GM19463 (cell line): ENCODE data around the gene GRAP2.

Experiments
- ATAC-seq: cut with Tn5 transposase; IDR thresholded peaks from one replicate; pipeline ENCODE4 v1.9.1; 2021; ENCODE audit warnings: mild to moderate bottlenecking, moderate library complexity; ENCODE audit not compliant: unreplicated experiment

Gene GRAP2

DNA sequence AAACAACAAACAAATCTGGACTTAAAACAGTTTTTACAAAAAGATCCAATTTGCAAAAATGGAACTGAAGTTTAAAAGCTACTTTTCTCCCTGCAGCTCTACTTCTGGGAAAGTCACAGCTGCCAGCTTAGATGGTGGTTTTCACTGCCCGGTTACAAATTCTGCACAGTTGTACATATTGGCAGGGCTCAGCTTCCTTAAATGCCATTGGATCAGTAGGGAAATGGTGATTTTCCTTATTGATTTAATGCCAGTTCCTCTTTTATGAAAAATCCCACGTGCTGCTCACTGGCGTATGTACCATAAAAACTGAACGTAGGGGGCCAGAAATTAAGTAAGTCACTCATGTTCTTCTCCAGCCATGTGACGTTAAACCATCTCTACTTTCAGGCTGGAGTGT, 22.8 kb downstream of the GRAP2 start:
- ATAC-seq, result no peak

DNA sequence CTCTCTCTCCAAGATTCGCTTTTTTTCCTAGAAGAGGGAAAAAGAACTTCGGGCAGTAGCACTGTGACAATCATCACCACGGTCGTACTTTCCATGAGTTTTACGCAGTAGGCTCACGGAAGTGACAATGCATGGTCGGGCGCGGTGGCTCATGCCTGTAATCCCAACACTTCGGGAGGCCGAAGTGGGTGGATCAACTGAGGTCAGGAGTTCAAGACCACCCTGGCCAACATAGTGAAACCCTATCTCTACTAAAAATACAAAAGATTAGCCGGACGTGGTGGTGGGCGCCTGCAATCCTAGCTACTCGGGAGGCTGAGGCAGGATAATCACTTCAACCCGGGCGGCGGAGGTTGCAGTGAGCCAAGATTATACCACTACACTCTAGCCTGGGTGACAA, 23.4 kb downstream of the GRAP2 start:
- no peak for ATAC-seq

DNA sequence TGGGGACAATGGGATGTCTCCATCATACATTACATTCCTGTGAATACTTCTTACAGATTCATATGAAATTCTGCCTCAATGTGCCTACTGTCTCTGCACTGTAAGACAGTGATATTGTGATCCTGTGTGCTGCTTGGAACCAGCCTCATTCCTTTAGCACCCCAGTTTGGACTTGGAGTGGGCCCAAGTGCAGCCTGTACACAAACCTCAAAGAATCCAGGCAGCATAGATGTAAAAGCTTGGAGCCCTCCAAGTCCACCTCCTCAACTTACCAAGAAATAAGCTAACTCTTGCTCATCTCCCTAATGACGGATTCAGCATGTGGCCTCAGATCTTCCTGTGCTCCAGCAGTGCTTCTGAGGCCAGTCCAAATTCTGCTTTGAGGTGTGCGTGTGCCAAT, 24.4 kb downstream of the GRAP2 start:
- ATAC-seq, result no peak

DNA sequence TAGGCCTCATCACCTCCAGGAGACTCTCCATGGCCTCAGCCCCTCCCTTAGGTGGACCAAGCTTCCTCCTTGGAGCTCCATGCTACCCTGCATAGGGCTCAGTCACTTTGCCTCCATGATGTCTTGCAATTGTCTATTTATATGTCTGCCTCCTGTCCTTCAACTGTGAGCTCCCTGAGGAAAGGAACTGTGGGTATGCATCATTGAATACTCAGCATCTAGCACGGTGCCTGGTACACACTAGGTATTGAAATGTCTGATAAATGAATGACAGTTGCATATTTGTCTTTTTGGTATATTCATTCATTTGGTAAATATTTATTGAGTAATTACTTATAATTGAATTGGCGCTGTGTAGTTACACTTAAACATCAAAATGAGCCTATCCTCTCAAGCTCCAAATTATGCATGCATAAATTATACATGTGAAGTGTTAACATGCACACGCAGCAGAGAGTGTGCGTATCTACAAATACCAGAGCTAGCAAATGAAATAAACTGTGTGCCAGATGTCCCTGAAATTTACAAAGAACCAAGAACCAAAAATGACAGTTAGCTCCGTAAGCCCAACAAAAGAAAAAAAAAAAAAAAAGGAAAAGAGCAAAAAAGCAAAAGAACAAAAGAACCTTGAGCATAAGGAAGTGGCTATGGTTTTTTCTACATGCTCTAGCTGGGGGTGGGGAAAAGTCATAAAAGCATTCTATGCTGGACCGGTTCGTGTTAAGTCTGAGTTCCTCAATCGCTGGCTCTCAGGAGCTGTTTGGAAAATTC, 25.2 kb downstream of the GRAP2 start:
- ATAC-seq, result no peak

DNA sequence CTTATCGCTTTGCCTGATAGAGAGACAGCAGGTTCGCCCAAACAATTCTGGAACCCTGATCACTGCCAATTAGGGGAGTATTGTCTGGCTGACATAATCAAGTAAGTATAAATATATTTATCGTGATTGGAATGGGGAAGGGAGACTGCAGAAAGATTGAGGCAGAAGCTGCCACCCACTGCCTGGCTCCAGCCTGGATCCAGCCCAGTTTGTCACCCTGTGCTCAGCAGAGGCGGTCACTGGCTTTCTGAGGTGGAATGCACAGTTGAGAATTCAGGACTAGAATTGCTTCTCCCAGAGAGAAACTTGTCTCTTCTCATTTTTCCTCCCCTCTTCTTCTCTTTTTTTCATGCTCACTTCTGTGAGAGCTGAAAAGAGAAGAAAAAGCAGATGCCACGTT, 25.9 kb downstream of the GRAP2 start:
- no peak for ATAC-seq

DNA sequence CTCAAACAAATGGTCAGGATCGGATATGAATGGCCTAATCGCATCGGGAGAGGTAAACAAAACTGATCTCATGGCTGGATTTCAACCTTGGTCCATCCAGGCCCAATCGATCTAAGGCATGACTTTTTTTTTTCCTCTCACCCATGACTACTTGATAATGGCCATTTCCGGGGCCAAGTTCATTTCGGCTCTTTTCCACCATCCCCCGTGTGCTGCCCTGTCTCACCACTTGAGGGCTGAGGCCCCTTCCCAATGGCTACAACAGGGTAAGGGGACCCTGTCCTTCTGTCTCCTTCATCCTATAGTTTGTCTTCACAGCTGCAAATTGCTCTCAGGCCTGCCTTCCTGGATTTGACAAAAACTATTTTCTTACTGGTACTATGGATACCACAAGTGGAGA, 26.7 kb downstream of the GRAP2 start:
- ATAC-seq, result no peak

DNA sequence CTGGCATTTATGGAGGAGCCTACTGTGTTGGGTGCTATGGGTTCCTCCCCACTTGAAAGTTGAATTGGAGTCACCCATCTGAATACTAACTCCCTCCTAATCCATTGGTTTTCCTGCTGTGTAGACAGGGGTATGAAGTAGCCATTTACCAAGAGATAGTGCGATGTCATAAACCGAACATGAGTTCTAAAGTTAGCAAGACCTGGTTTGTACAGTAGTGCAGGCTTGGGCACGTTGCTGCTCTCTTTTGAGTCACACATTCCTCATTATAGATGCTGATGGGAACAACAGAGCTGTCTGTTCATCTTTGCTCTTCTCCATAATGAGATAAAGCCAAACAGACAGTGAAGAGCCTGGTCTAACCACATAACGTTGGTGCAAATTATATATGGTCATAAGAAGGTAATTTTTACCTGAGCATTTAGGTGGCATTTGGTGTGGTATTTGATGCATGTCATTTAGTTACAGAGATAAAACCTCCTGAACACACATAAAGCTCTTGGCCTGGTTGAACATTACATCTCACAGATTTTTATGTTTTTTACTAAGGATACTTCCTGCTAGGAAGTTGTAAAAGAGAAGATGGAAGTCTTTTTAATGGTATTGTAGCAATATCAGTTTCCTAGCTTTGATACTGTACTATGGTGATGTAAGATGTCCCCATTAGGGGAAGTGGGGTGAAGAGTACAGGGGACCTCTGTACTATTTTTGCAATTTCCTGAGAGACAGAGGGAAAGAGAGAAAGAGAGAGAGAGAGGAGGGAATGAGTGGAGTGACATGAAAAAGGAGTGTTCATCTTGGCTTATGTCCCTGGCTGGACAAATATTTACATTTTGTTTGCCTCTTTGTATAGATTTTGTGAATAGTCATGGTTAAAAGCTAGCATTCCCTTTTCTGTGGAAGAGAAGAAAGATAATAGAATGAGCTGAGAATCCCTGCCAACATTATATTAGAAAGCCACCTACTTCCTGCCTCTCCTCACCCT, 27.9 kb downstream of the GRAP2 start:
- no peak for ATAC-seq

DNA sequence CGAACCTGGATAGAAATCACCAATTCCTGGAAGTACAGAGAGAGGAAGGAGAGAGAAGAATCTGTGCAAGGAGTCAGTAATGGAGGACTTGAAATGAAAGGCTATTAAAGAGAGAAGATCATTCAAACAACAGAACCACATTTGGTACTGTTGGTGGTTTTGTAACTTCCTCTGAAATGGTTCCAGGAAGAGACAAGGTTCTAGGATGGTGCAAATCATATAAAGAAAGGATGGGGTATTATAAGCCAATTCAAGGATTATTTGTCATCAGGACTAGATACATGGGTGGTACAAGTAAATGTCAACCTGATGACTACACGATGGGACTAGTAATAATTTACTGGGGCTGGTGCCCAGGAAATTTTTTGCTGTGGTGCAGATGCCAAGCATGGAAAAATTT, 30.4 kb downstream of the GRAP2 start:
- no peak for ATAC-seq

DNA sequence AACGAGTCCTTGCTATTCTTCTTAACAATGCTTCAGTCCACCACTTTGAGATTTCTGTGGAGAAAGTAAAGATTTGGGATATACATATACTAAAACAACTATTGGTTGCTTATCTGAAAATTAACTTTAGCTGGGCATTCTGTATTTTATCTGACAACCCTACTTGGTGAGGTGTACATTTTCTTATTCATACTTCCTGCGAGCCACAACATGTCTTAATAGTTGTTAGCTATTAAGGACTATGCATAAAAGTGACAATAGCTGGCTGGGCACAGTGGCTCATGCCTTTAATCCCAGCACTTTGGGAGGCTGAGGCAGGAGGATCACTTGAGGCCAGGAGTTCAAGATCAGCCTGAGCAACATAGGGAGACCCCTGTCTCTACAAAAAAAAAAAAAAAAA, 31.3 kb downstream of the GRAP2 start:
- no peak for ATAC-seq

DNA sequence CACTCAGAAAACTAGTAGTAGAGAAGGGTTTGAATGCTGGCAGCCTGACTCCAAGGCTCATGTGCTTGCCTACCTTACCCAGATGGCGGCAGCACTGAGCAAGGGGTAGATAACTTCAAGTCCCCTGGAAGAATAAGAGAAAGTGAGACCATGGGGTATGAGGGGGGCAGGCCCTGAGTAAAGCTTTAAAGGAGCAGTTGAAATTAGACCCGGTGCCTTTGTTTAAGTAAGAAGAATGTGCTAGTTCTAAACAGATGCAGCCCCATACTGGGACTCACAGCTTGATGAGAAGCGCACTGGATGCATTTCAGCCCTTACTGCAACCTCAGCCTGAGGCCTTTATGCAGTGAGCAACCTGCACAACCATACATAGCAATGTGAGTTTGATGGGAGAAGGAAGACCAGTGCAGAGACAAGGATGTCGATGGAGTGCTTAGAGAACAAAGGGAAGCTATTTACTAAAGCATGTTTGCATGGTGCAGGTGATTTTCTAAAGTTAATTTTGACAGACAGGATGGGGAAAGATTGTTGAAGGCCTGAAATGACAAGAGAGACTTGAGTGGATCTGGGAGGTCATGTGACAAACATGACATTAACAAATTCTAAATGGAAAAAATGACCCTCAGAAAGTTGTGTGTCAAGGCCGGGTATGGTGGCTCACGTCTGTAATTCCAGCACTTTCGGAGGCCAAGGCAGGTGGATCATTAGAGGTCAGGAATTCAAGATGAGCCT, 32.2 kb downstream of the GRAP2 start:
- no peak for ATAC-seq

DNA sequence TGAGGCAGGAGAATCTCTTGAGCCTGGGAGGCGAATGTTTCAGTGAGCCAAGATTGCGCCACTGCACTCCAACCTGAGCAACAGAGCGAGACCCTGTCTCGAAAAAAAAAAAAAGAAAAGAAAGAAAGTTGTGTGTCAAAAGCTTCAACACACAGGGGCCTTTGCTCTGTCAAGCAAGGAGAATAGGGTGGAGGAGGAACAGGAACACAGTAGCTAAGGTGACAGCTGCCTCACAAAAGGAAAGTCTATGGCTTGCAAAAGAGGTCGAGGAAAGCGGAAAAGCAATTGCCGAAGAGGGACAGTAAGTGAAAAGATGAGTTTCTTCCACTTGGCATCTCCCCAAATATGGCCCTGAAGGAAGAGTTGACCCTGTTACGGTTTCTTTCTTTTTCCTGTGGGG, 32.9 kb downstream of the GRAP2 start:
- ATAC-seq, result no peak

DNA sequence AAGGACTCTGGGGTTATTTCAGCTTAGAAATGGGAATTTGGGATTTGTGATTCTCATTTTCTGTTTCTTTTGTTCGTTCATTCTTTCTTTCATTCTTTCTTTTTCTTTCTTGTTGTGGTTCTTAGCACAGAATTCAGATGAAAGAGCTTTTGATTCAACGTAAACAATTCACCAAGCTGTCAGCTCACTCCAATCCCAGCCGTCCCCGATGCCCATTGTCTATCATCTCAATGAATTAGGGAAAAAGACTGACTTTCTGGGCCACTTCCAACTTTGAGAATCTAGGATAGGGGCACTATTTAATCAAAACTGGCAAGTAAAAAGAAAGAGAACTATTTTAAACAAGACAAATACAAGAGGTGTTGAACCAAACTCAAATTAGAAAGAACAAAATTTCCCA, 34.2 kb downstream of the GRAP2 start:
- no peak for ATAC-seq

DNA sequence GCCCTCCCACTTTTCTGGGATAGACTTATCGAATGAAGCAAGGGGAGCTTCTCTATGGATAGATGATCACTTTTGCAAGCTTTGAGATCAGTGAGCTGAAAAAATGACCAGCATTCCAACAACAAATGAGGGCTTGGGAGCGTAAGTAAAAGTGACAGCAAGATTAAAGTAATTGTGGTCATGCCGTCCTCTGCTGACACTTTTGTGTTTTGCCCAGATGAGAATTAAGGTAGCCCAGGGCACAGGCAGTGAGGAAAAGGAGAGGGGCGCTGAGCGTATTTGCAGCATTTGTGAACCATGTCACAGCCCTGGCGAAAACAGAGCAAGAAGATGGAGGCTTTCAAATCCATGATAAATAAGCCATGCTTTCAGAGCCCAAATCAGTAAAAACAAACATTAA, 34.7 kb downstream of the GRAP2 start:
- no peak for ATAC-seq

DNA sequence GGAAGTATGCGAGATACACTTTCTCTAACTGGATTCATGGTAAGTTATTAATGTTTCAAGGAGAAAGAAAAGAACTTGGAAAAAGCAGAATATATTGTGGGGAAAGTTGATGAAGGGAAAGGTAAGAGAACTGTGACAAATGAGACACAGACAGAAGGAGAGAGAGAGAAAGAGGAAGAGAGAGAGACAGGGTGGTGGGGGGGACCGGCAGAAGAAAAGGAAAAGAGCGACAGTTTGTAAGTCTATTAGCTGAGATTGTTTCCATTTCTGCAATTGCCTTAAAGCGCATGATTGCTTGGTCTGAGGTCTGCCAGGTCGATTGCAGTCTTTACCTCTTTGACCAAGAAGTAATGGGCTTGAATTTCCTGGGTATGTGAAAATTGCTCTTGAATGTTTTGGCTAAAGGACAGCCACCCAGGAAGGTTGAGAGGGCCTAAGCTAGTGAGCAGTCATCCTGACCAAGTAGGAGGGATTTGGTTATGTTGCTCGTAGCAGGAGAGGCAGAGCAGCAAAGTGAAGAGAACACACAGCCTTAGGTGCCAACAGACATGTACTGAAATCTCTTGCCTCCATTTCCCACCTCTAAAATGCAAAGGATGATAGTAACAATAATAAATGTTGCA, 35.8 kb downstream of the GRAP2 start:
- no peak for ATAC-seq

DNA sequence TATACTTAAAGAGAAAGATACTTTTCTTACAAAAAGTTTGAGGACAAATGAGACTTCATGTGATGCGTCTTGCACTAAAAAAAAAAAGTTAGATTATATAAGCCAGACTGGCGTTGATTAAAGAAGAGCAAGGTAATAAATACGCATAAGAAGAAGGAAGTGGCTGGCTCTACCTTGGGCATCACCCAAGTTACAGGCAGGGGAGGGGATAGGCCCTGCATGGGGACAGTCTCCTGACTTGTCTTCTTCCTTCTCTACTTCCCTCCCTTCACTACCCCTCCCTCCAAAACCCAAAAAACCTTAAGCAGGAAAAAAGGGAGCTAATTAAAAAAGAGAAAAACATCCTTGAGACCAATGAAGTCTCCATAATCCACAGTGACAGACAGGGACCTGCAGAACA, 37.0 kb downstream of the GRAP2 start:
- ATAC-seq, result no peak

DNA sequence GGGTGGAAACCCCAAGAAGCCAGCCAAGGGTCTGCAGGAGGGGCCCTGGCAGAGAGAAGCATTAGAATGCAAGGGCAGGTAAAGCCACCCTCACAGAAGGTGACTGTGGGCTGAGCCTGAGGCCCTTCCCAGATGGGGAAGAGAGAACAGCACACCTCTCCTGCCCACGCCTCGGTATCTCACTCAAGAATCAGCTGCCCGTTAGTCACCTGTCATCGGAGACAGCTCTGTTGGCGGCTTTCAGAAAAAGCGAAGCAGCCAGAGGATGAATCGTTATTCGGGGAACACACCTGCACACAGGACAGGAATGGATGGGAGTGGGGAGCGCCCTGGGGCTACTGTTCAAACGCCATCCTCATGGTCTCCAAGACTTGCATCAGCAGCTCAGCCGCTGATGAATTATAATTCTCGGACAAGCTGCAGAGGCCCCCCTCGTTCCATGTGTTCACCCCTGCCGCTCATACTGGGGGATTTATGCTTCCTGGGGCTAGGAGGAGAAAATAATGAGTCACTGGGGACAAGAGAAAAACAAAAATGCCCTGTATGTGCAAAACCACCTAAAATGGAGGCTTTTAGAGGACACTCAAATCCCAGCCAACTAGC, 37.7 kb downstream of the GRAP2 start:
- no peak for ATAC-seq

DNA sequence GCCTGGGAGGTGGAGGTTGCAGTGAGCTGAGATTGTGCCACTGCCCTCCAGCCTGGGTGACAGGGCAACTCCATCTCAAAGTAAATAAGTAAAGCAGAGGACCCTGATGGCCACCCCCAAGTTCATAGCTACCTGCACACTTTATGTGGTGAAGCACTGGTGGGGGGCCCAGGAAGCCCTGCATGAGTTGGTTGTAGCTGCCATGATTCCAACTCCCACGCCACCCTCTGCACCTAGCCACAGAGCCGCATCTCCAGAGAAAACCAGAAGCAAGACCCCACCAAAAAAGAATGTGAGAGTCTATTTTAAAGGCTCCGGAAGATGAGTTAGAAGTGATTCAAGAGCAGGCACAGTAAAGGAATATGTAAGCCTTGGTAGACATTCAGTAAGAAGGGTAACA, 38.9 kb downstream of the GRAP2 start:
- no peak for ATAC-seq

DNA sequence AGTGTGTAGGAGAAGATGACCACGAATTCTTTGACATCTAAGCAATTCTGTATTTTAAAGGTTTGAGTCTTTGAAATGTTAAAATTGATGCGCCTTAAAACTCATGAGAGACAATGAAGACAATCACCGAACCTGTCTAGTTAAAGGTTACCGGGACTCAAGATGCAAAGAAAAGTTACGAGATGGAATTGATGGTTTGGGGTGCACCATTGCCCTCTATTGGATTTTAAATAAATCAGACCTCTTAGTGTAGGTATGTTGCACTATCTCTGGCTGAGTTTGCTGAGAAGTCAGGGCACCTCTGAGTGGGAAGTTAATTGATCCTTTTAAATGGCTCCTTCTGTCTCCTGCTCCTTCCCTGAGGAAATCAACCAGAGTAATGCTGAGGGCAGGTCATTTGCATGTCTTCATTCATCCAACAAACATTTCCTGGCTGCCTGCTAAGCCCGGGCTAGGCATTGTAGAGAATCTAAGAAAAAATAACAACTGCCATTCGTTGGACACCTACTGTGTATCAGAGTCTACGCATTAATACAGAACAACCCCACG, 39.9 kb downstream of the GRAP2 start:
- ATAC-seq, result no peak

DNA sequence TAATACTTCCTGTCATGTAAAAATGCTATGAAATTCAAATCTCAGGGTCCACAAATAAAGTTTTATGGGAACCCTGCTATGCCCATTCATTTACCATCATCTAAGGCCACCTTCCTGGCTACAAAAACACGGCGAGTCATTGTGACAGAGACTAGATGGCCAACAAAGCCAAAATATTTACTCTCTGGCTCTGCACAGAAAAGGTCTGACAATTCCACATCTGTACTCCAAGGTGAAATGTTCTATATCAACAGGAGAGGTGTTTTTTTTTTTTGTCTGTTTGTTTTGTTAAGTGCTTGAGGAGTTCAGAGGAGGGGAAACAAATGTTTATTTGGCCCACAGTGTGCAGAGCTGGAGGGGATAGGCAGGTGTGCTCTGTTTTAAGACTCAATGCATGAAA, 40.7 kb downstream of the GRAP2 start:
- ATAC-seq, result no peak
